ENCODE data around the gene SKAP1. TPM values are rescaled to one million over a fixed set of nuclear protein-coding genes. Genes with fewer than 3 reads are reported as not detected.

SKAP1 gene
- total RNA-seq, 1 experiment from 2014 or later: not detected

DNA sequence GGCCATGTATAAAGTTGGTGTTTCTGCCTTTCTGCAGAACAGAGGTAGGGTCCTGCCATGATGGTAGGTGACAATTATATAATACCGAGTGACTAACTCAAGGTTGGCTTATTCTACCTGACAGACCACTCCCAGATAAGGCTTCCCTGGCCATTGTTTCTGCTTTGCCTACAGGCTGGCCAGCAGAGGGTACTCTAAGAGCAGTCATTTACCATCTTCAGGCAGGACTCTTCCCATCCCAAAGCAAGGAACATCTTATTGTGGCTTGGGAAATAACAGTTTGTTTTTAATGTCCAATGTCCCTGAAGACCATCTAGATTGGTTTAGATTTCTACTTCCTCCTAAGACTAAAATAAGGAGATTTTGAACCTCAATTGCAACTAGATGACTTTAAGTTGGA lies 248.4 kb downstream of the SKAP1 start:
- Mint-ChIP-seq H3K4me1 (ENCODE audit: insufficient read depth, unreplicated experiment) (no peaks in the 10 kb centered on the region), H3K36me3 (ENCODE audit: insufficient read depth, unreplicated experiment) (no peaks in the 10 kb centered on the region), H3K4me3 (ENCODE audit: unreplicated experiment) (no peak overlapping the region), H3K27me3 (ENCODE audit: insufficient read depth, unreplicated experiment) (peaks cover 79% of the 10 kb centered on the region), H3K27ac (ENCODE audit: low read depth, unreplicated experiment) (no peak overlapping the region), H3K9me3 (ENCODE audit: unreplicated experiment) (no peaks in the 10 kb centered on the region)
- POLR2A ChIA-PET: interaction anchor here (0.8 kb wide), 1 partner anchor 84 kb away, joined by 3 read pairs; no protein-coding TSS in a partner anchor
- peak; percentile 35 for DNase-seq (ENCODE audit: unreplicated experiment)
- intact Hi-C loops (cut with micrococcal nuclease): no loop called here
- TF ChIP-seq, protein P1, sequence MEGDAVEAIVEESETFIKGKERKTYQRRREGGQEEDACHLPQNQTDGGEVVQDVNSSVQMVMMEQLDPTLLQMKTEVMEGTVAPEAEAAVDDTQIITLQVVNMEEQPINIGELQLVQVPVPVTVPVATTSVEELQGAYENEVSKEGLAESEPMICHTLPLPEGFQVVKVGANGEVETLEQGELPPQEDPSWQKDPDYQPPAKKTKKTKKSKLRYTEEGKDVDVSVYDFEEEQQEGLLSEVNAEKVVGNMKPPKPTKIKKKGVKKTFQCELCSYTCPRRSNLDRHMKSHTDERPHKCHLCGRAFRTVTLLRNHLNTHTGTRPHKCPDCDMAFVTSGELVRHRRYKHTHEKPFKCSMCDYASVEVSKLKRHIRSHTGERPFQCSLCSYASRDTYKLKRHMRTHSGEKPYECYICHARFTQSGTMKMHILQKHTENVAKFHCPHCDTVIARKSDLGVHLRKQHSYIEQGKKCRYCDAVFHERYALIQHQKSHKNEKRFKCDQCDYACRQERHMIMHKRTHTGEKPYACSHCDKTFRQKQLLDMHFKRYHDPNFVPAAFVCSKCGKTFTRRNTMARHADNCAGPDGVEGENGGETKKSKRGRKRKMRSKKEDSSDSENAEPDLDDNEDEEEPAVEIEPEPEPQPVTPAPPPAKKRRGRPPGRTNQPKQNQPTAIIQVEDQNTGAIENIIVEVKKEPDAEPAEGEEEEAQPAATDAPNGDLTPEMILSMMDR (IDR thresholded peaks at IDR 0.05; ENCODE audit: unreplicated experiment): peak; percentile 27
- CTCF ChIA-PET: interaction anchor here (0.6 to 1.3 kb wide), 6 partner anchors 21 to 386 kb away, joined by 3 to 4 read pairs (median 4); no protein-coding TSS in a partner anchor
- no TSS peak for BruUV-seq (replicated peaks)

DNA sequence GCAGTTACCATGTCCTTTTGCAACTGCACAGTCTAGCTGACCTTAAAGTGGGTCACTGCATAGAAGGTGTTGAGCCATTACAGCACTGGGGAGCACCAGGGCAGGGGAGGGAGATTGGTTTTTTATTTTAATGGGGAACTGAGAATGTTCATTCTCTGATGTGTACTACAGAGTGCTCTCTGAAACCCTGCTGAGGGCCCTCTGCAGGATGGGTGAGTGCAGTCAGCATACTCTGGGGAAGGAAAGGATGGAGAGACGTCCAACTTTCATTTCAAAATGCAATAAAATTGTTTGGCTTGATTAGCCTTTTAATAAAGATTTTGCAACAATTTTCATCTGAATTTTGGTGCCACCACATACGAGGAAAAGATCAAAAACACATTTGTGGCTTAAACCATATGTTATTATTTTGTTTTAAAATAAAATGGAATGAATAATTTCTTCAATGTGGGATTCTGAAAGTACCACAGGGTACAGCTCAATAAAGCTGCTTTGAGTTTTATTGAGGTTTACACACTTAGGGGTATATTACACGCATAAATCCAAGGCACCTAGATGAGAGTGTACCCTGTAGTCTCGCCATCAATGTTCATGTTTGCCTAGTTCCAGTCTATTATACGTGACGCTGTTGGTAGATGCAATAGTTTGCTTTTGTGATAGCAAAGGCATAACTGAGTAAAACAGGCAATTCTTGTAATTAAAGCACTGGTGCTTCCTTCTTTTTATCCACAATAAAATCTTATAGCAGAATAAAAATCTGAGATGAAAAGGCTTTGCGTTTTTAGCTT lies 249.0 kb downstream of the SKAP1 start:
- CTCF ChIA-PET: interaction anchor here (0.5 to 1.3 kb wide), 5 partner anchors 22 to 385 kb away, joined by 3 to 4 read pairs (median 3); no protein-coding TSS in a partner anchor
- no peak for DNase-seq (ENCODE audit: unreplicated experiment)
- POLR2A ChIA-PET: no interaction called here
- H3K4me1 Mint-ChIP-seq (ENCODE audit: insufficient read depth, unreplicated experiment): peaks cover 3% of the 10 kb centered on the region
- BruUV-seq (replicated peaks): no TSS peak
- H3K36me3 Mint-ChIP-seq (ENCODE audit: insufficient read depth, unreplicated experiment): no peaks in the 10 kb centered on the region
- no peak overlapping the region for H3K27ac Mint-ChIP-seq (ENCODE audit: low read depth, unreplicated experiment)
- TF ChIP-seq, protein P1 (IDR thresholded peaks at IDR 0.05; ENCODE audit: unreplicated experiment): no peak
- peaks cover 73% of the 10 kb centered on the region for H3K27me3 Mint-ChIP-seq (ENCODE audit: insufficient read depth, unreplicated experiment)
- H3K4me3 Mint-ChIP-seq (ENCODE audit: unreplicated experiment): no peak overlapping the region
- intact Hi-C loops (cut with micrococcal nuclease): no loop called here
- no peaks in the 10 kb centered on the region for H3K9me3 Mint-ChIP-seq (ENCODE audit: unreplicated experiment)

DNA sequence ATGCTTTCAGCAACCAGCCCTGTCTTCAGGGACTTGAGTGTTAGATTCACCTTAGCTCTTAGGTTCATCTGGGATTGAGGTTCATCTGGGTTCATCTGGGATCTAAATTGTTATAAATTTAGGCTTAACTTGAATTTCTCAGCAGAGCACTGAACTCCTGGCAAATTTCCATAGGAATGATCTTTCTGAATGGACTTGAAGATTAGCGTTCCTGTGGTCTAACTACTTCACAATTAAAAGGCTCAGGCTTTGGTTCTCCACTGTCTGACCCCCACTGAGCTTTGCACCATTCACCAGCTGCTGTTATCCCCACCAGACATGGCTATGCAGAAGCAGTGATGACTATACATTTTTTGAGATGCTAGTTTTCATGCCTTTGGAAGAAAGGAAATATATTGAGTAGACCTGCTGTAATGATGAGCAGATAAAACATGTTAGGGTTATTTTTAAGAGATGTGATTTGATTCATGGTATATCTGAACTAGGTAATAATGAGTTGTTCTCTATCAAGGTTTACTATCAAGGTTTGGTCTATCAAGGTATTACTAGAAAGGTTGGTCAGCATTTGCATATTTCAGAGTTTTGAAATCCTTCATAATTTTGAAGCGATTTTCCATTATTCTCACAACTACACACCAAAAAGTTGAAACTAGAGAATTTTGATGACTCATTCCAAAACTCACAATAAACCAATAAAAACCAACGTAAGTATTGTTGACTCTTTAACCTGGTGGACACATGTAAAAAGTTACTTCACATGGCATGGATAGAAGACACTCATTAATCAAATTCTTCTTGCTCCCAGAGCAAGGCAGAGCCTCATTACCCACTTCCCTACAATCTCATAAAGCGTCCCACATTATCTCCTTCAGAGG lies 250.7 kb downstream of the SKAP1 start:
- TF ChIP-seq, protein P1 (IDR thresholded peaks at IDR 0.05; ENCODE audit: unreplicated experiment): no peak
- Mint-ChIP-seq H3K4me1 (ENCODE audit: insufficient read depth, unreplicated experiment) (peaks cover 5% of the 10 kb centered on the region), H3K36me3 (ENCODE audit: insufficient read depth, unreplicated experiment) (no peaks in the 10 kb centered on the region), H3K9me3 (ENCODE audit: unreplicated experiment) (no peaks in the 10 kb centered on the region), H3K27ac (ENCODE audit: low read depth, unreplicated experiment) (no peak overlapping the region), H3K27me3 (ENCODE audit: insufficient read depth, unreplicated experiment) (peaks cover 64% of the 10 kb centered on the region), H3K4me3 (ENCODE audit: unreplicated experiment) (no peak overlapping the region)
- DNase-seq (ENCODE audit: unreplicated experiment): no peak
- no TSS peak for BruUV-seq (replicated peaks)
- POLR2A ChIA-PET: interaction anchor here (0.7 kb wide), 1 partner anchor 235 kb away, joined by 3 read pairs; no protein-coding TSS in a partner anchor
- CTCF ChIA-PET: interaction anchor here (1.2 kb wide), 1 partner anchor 14 kb away, joined by 3 read pairs; no protein-coding TSS in a partner anchor
- intact Hi-C loops (cut with micrococcal nuclease): no loop called here

DNA sequence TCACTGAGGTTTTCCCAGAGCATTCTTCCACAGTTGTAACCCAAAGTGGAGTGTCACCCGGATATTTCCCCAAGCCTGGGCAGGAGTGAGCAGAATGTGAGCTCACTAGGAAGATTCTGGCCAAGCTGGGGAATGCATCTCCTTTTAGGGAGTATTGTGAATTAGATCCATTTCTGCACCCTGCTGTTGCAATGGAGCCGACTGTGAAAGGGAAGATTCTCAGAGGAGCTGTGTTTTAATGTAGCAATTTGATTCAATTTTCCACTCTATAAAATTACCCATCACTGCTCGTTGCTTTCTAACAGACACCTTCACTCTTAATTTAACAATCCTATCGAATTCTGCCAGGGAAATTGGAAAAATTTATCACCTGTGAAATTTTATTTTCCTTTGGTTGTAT lies 251.7 kb downstream of the SKAP1 start:
- ChIA-PET POLR2A (interaction anchor here (0.8 kb wide), 1 partner anchor 99 kb away, joined by 3 read pairs; no protein-coding TSS in a partner anchor), CTCF (interaction anchor here (0.7 to 1.2 kb wide), 5 partner anchors 10 to 314 kb away, joined by 3 to 5 read pairs (median 4); no protein-coding TSS in a partner anchor)
- DNase-seq (ENCODE audit: unreplicated experiment): no peak
- intact Hi-C loops (cut with micrococcal nuclease): no loop called here
- Mint-ChIP-seq H3K36me3 (ENCODE audit: insufficient read depth, unreplicated experiment) (no peaks in the 10 kb centered on the region), H3K27ac (ENCODE audit: low read depth, unreplicated experiment) (no peak overlapping the region), H3K27me3 (ENCODE audit: insufficient read depth, unreplicated experiment) (peaks cover 64% of the 10 kb centered on the region), H3K4me1 (ENCODE audit: insufficient read depth, unreplicated experiment) (peaks cover 5% of the 10 kb centered on the region), H3K9me3 (ENCODE audit: unreplicated experiment) (no peaks in the 10 kb centered on the region), H3K4me3 (ENCODE audit: unreplicated experiment) (no peak overlapping the region)
- TF ChIP-seq, protein P1 (IDR thresholded peaks at IDR 0.05; ENCODE audit: unreplicated experiment): no peak
- BruUV-seq (replicated peaks): no TSS peak

All from MCF 10A (cell line).